Measurements from ENCODE around the gene LDB3.
A peak's percentile ranks its signal among the peaks of the same experiment; 100 is the strongest.

Gene LDB3

DNA sequence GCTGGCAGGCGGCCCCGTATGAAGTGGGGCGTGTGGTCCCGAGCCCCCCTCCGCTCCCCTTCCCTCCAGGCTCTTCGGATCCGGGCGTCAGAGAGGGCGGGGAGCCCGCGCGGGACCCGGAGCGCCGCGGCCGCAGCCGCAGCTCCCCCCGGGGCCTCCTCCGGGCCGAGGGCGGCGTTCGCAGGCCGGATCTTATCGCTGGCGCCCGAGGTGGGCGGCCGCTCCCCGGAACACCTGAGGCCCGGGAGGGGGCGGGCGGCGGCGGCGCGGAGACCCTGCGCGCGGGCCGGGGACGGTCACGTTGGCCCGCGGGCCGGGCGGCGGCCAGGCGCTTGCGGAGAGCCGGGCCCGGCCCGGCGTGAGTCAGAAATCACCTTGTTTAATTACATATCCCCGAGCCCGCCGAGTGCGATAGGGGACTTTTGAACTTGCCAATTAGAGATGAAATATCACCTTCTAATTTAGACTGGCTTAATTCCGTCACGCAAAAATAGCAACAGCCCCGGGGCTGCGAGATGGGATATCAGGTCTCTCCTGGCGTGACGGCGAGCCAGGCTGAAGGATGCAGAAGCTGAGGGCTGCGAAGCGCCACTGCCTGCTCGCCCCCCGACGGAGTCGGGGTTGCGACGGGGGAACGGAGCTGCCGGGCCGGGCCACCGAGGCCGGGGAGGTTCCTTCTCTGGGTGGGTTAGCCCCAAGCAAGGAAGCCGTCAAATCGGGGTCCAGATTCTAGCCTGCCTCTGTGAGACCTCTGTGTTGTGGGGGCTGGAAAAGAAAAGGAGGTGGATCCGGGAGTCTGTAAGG, 43.4 kb downstream of the LDB3 start:
- TF ChIP-seq CSDC2 (CRISPR knock-in tag; IDR thresholded peaks at IDR 0.05): no peak
- TF ChIP-seq, protein P1, sequence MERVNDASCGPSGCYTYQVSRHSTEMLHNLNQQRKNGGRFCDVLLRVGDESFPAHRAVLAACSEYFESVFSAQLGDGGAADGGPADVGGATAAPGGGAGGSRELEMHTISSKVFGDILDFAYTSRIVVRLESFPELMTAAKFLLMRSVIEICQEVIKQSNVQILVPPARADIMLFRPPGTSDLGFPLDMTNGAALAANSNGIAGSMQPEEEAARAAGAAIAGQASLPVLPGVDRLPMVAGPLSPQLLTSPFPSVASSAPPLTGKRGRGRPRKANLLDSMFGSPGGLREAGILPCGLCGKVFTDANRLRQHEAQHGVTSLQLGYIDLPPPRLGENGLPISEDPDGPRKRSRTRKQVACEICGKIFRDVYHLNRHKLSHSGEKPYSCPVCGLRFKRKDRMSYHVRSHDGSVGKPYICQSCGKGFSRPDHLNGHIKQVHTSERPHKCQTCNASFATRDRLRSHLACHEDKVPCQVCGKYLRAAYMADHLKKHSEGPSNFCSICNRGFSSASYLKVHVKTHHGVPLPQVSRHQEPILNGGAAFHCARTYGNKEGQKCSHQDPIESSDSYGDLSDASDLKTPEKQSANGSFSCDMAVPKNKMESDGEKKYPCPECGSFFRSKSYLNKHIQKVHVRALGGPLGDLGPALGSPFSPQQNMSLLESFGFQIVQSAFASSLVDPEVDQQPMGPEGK (CRISPR knock-in tag; IDR thresholded peaks at IDR 0.05; ENCODE audit: borderline replicate concordance): no peak
- TF ChIP-seq ESRRG (CRISPR knock-in tag; IDR thresholded peaks at IDR 0.05): no peak
- TF ChIP-seq, protein P2, sequence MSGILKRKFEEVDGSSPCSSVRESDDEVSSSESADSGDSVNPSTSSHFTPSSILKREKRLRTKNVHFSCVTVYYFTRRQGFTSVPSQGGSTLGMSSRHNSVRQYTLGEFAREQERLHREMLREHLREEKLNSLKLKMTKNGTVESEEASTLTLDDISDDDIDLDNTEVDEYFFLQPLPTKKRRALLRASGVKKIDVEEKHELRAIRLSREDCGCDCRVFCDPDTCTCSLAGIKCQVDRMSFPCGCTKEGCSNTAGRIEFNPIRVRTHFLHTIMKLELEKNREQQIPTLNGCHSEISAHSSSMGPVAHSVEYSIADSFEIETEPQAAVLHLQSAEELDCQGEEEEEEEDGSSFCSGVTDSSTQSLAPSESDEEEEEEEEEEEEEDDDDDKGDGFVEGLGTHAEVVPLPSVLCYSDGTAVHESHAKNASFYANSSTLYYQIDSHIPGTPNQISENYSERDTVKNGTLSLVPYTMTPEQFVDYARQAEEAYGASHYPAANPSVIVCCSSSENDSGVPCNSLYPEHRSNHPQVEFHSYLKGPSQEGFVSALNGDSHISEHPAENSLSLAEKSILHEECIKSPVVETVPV (CRISPR knock-in tag; IDR thresholded peaks at IDR 0.05): no peak
- no peak for TF ChIP-seq OSR1 (CRISPR knock-in tag; IDR thresholded peaks at IDR 0.05)
- TF ChIP-seq RARB (CRISPR knock-in tag; IDR thresholded peaks at IDR 0.05): no peak
- TF ChIP-seq ZNF70 (CRISPR knock-in tag; IDR thresholded peaks at IDR 0.05): no peak
- TF ChIP-seq TCF4 (CRISPR knock-in tag; IDR thresholded peaks at IDR 0.05; ENCODE audit: borderline replicate concordance): no peak
- no peak for TF ChIP-seq ZFP30 (CRISPR knock-in tag; IDR thresholded peaks at IDR 0.05)
- TF ChIP-seq BACH2 (CRISPR knock-in tag; IDR thresholded peaks at IDR 0.05; ENCODE audit: borderline replicate concordance): no peak
- no peak for TF ChIP-seq ISL1 (CRISPR knock-in tag; IDR thresholded peaks at IDR 0.05)
- no peak for TF ChIP-seq ZFP3 (CRISPR knock-in tag; IDR thresholded peaks at IDR 0.05)
- ATAC-seq: peak; percentile 63

DNA sequence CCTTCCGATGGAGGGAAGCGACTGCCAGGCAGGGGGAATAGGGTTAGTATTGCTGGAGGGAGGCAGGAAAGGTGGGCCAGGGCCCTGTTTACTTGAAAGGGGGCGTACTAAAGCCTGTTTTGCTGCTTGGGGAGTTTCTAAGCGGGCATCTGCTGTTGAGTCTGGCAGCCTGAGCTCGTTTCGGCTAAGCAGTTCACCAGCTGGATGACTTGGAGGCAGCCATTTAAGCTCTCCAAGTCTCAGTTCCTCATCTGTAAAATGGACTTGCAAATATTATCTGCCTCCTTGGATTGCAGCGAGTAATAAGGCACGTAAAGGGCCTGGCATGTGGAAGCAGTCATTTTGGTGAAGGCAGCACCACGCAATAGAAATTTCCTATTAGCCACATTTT, 44.0 kb downstream of the LDB3 start:
- no peak for ATAC-seq
- TF ChIP-seq, protein P1 (CRISPR knock-in tag; IDR thresholded peaks at IDR 0.05; ENCODE audit: borderline replicate concordance): no peak
- TF ChIP-seq ZNF565 (CRISPR knock-in tag; conservative IDR thresholded peaks at IDR 0.05; ENCODE audit: low read depth) (no peak), CSDC2 (CRISPR knock-in tag; IDR thresholded peaks at IDR 0.05) (no peak), OSR1 (CRISPR knock-in tag; IDR thresholded peaks at IDR 0.05) (no peak), PPARA (CRISPR knock-in tag; IDR thresholded peaks at IDR 0.05; ENCODE audit: borderline replicate concordance) (no peak)

DNA sequence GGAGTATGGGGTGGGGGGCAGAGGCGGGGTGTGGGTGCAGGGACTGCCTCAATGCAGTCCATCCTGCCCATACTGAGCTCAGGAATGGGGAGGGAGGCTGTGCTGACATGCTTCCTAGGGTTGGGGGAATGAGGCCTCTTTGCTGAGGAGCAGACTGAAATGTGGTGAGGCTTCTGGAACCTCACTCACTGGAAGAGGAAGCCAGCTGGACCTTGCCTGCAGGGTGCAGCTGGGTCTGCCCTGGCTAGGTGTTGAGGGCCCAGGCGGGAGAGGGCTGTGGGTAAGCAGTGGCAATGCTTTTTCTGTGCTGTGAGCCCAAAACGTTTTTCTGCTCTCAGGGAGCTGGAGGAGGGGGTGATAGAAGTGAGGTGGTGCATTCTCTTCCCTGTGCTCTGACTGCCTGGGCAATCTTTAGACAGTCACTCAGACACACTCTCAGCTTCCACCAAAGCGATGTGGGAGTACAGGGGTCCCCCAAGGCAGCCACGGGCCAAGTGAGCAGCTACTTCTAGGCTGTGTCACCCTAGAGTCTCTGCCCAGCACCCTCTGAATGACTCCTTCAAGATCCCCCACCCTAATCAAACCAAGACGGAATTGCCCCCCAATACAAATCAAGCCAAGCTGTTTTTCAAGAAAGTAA, 47.0 kb downstream of the LDB3 start:
- TF ChIP-seq OSR1 (CRISPR knock-in tag; IDR thresholded peaks at IDR 0.05): no peak
- no peak for TF ChIP-seq TCF4 (CRISPR knock-in tag; IDR thresholded peaks at IDR 0.05; ENCODE audit: borderline replicate concordance)
- TF ChIP-seq ZFP3 (CRISPR knock-in tag; IDR thresholded peaks at IDR 0.05): no peak
- TF ChIP-seq, protein P1 (CRISPR knock-in tag; IDR thresholded peaks at IDR 0.05; ENCODE audit: borderline replicate concordance): no peak
- no peak for TF ChIP-seq ZNF8 (CRISPR knock-in tag; IDR thresholded peaks at IDR 0.05)
- TF ChIP-seq, protein P3, sequence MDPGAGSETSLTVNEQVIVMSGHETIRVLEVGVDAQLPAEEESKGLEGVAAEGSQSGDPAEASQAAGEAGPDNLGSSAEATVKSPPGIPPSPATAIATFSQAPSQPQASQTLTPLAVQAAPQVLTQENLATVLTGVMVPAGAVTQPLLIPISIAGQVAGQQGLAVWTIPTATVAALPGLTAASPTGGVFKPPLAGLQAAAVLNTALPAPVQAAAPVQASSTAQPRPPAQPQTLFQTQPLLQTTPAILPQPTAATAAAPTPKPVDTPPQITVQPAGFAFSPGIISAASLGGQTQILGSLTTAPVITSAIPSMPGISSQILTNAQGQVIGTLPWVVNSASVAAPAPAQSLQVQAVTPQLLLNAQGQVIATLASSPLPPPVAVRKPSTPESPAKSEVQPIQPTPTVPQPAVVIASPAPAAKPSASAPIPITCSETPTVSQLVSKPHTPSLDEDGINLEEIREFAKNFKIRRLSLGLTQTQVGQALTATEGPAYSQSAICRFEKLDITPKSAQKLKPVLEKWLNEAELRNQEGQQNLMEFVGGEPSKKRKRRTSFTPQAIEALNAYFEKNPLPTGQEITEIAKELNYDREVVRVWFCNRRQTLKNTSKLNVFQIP (CRISPR knock-in tag; IDR thresholded peaks at IDR 0.05; ENCODE audit: borderline replicate concordance, low read depth): no peak
- no peak for TF ChIP-seq ARNTL (CRISPR knock-in tag; IDR thresholded peaks at IDR 0.05; ENCODE audit: borderline replicate concordance, low read depth)
- ATAC-seq: no peak

DNA sequence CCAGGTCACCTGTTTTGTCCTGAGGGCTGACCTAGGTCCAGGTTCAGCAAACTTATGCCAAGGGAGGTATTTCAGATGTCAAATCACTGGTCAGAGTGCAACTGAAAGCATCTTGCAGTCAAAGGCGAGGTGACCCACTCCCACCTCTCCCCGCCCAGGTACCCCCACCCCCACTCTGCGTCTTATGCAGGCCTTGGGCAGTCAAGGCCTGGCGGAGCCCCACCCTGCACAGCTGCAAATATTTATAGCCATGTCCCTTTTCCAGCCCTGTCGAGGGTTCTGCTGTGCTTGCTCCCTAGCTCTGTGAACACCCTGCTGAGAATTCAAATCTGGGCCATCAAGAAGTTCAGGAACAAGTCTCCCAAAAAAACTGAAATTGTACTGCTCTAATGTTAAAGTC, 47.5 kb downstream of the LDB3 start:
- ATAC-seq: no peak
- TF ChIP-seq ZFP3 (CRISPR knock-in tag; IDR thresholded peaks at IDR 0.05) (no peak), TCF4 (CRISPR knock-in tag; IDR thresholded peaks at IDR 0.05; ENCODE audit: borderline replicate concordance) (no peak), CSDC2 (CRISPR knock-in tag; IDR thresholded peaks at IDR 0.05) (no peak), RARB (CRISPR knock-in tag; IDR thresholded peaks at IDR 0.05) (no peak), ZFP30 (CRISPR knock-in tag; IDR thresholded peaks at IDR 0.05) (no peak), ESRRG (CRISPR knock-in tag; IDR thresholded peaks at IDR 0.05) (no peak), ISL1 (CRISPR knock-in tag; IDR thresholded peaks at IDR 0.05) (no peak), GLIS3 (CRISPR knock-in tag; IDR thresholded peaks at IDR 0.05) (no peak)
- TF ChIP-seq, protein P2 (CRISPR knock-in tag; IDR thresholded peaks at IDR 0.05): no peak
- TF ChIP-seq, protein P1 (CRISPR knock-in tag; IDR thresholded peaks at IDR 0.05; ENCODE audit: borderline replicate concordance): no peak
